Measurements from ENCODE around the gene VTI1A. TPM values are rescaled to one million over a fixed set of nuclear protein-coding genes. Genes with fewer than 3 reads are reported as not detected.

The VTI1A gene
- total RNA-seq, 1 experiment from 2014 or later = 28.6 TPM

DNA sequence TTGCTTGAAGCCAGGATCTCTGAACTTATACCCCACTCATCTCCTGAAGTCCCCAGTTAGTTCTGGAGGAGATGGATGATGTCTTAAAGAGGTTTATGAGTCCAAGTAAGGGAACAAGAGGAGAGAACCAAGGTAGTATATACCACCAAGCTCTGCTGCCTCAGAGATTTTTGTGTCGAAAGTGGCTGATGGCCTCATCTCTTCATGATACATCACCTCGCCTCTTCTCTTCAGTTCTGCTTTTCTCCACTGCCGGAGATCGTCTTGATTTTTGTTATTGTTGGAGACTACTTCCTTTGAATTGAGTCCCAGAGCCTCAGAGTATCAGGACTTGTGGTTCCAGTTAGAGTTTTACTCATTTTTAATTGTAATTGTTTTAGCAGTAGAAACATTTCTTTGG, 1.9 kb downstream of the VTI1A start:
- no peaks in the 10 kb centered on the region for H3K27me3 Mint-ChIP-seq (ENCODE audit: unreplicated experiment)
- peaks cover 9% of the 10 kb centered on the region for H3K4me1 Mint-ChIP-seq (ENCODE audit: low read depth, unreplicated experiment)
- intact Hi-C loops (cut with micrococcal nuclease; ENCODE audit: unreplicated experiment) = no loop called here
- no peak overlapping the region for H3K4me3 Mint-ChIP-seq (ENCODE audit: low read depth, unreplicated experiment)
- peaks cover 21% of the 10 kb centered on the region for H3K36me3 Mint-ChIP-seq (ENCODE audit: insufficient read depth, unreplicated experiment)
- CTCF ChIA-PET = no interaction called here
- H3K27ac Mint-ChIP-seq (ENCODE audit: unreplicated experiment) = no peak overlapping the region
- TF ChIP-seq, protein P1, sequence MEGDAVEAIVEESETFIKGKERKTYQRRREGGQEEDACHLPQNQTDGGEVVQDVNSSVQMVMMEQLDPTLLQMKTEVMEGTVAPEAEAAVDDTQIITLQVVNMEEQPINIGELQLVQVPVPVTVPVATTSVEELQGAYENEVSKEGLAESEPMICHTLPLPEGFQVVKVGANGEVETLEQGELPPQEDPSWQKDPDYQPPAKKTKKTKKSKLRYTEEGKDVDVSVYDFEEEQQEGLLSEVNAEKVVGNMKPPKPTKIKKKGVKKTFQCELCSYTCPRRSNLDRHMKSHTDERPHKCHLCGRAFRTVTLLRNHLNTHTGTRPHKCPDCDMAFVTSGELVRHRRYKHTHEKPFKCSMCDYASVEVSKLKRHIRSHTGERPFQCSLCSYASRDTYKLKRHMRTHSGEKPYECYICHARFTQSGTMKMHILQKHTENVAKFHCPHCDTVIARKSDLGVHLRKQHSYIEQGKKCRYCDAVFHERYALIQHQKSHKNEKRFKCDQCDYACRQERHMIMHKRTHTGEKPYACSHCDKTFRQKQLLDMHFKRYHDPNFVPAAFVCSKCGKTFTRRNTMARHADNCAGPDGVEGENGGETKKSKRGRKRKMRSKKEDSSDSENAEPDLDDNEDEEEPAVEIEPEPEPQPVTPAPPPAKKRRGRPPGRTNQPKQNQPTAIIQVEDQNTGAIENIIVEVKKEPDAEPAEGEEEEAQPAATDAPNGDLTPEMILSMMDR (IDR thresholded peaks at IDR 0.05; ENCODE audit: unreplicated experiment) = no peak
- BruUV-seq (replicated peaks) = no TSS peak
- no peaks in the 10 kb centered on the region for H3K9me3 Mint-ChIP-seq (ENCODE audit: low read depth, unreplicated experiment)
- DNase-seq = no peak

- no peaks in the 10 kb centered on the region for H3K27me3 Mint-ChIP-seq (ENCODE audit: unreplicated experiment)
- no peak overlapping the region for H3K4me3 Mint-ChIP-seq (ENCODE audit: low read depth, unreplicated experiment)
- intact Hi-C loops (cut with micrococcal nuclease; ENCODE audit: unreplicated experiment) = no loop called here
- BruUV-seq (replicated peaks) = no TSS peak
- no peaks in the 10 kb centered on the region for H3K9me3 Mint-ChIP-seq (ENCODE audit: low read depth, unreplicated experiment)
- no peaks in the 10 kb centered on the region for H3K4me1 Mint-ChIP-seq (ENCODE audit: low read depth, unreplicated experiment)
- H3K27ac Mint-ChIP-seq (ENCODE audit: unreplicated experiment) = peak overlapping the region; percentile 44
- CTCF ChIA-PET = no interaction called here
- DNase-seq = no peak
- TF ChIP-seq, protein P1 (IDR thresholded peaks at IDR 0.05; ENCODE audit: unreplicated experiment) = no peak
- no peaks in the 10 kb centered on the region for H3K36me3 Mint-ChIP-seq (ENCODE audit: insufficient read depth, unreplicated experiment)
These were observed 8.1 kb downstream of the VTI1A start for GRCh38 chr10:112454910-112455779.

DNA sequence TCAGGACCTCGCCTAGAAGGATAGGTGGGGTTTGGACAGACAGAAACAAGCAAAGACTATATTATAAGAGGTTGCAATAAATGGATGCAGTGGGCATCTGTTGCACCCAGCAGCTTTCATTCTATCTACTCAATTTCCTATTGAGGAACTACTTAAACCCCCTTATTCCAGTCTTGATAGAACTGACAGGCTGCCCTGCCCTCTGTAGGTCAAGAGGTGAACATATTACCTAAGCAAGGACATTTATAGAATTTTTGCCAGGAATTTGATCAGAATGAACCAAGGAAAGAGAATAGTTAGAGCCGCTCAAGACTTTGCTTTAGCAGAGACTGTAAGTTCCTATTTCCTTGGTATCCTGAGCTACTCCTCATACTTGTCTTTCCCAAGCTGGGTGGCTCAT, 9.5 kb downstream of the VTI1A start:
- H3K4me1 Mint-ChIP-seq (ENCODE audit: low read depth, unreplicated experiment) = no peaks in the 10 kb centered on the region
- CTCF ChIA-PET = interaction anchor here (0.7 kb wide), 1 partner anchor 1355 kb away, joined by 5 read pairs; no protein-coding TSS in a partner anchor
- TF ChIP-seq, protein P1 (IDR thresholded peaks at IDR 0.05; ENCODE audit: unreplicated experiment) = no peak
- H3K9me3 Mint-ChIP-seq (ENCODE audit: low read depth, unreplicated experiment) = no peaks in the 10 kb centered on the region
- H3K36me3 Mint-ChIP-seq (ENCODE audit: insufficient read depth, unreplicated experiment) = no peaks in the 10 kb centered on the region
- intact Hi-C loops (cut with micrococcal nuclease; ENCODE audit: unreplicated experiment) = no loop called here
- DNase-seq = no peak
- no TSS peak for BruUV-seq (replicated peaks)
- H3K27ac Mint-ChIP-seq (ENCODE audit: unreplicated experiment) = no peak overlapping the region
- H3K4me3 Mint-ChIP-seq (ENCODE audit: low read depth, unreplicated experiment) = no peak overlapping the region
- no peaks in the 10 kb centered on the region for H3K27me3 Mint-ChIP-seq (ENCODE audit: unreplicated experiment)

- Mint-ChIP-seq H3K4me3 (ENCODE audit: low read depth, unreplicated experiment) (no peak overlapping the region), H3K9me3 (ENCODE audit: low read depth, unreplicated experiment) (no peaks in the 10 kb centered on the region), H3K4me1 (ENCODE audit: low read depth, unreplicated experiment) (no peaks in the 10 kb centered on the region), H3K27me3 (ENCODE audit: unreplicated experiment) (no peaks in the 10 kb centered on the region), H3K36me3 (ENCODE audit: insufficient read depth, unreplicated experiment) (no peaks in the 10 kb centered on the region), H3K27ac (ENCODE audit: unreplicated experiment) (no peak overlapping the region)
- CTCF ChIA-PET = interaction anchor here (0.7 kb wide), 1 partner anchor 8 kb away, joined by 5 read pairs; no protein-coding TSS in a partner anchor
- no peak for DNase-seq
- TF ChIP-seq, protein P1 (IDR thresholded peaks at IDR 0.05; ENCODE audit: unreplicated experiment) = no peak
- BruUV-seq (replicated peaks) = no TSS peak
- intact Hi-C loops (cut with micrococcal nuclease; ENCODE audit: unreplicated experiment) = no loop called here
These were observed 13.4 kb downstream of the VTI1A start for GRCh38 chr10:112460366-112460765.

Measured in Calu3 (cell line).